Fibroblast of peridontal ligament (primary cell): ENCODE data around the gene EIF5B.

ENCODE experiments used
- DNase-seq: peaks from one replicate; pipeline ENCODE4 v3.0.0-alpha.2; 2010; ENCODE audit errors: extremely low read depth

The EIF5B gene

DNA sequence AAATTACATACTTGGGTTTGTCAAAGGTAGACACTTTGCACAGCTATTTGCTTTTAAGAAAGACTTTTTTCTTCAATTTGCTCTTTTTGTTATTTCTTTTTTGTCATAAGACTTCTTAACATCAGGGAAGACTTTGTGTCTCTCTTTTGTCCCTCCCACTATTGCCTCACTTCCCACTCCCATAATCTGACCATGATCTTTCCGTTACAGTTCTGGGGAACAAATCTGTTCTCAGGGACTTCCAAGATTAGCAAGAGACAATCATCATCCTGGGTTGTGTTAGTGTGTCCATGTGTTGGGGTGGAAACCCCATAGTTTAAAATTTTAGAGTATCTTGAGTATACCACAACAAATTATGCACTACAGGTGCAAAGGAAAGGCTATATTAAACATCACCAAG is 77.4 kb downstream of the EIF5B start:
- no peak for DNase-seq

GRCh38 chr2:99417396-99417795 is 80.2 kb downstream of the EIF5B start:
- no peak for DNase-seq

- no peak for DNase-seq
Measured at GRCh38 chr2:99420031-99420430, 82.8 kb downstream of the EIF5B start.

GRCh38 chr2:99420751-99421299 is 83.6 kb downstream of the EIF5B start:
- DNase-seq = peak; percentile 34

GRCh38 chr2:99421469-99421868 is 84.3 kb downstream of the EIF5B start:
- peak; percentile 52 for DNase-seq

DNA sequence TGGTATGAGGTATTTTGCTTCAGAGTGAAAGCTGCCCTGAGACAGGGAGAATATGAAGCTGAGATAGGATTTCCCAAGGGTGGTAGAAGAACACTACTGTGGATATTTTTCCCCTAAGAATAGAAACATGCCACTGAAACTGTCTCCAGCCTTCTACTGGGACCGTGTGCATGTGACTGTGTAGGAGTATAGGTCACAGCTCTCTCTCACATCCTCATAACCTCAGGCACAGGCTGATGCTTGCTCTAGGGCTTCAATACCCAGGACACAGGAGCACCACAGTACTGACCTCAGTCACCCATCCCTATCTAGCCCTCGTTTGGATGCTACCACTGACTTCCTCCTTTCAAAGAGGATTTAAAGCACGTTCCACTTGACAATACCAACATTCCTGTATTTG is 85.4 kb downstream of the EIF5B start:
- DNase-seq = no peak

GRCh38 chr2:99424371-99424770 is 87.2 kb downstream of the EIF5B start:
- no peak for DNase-seq

DNA sequence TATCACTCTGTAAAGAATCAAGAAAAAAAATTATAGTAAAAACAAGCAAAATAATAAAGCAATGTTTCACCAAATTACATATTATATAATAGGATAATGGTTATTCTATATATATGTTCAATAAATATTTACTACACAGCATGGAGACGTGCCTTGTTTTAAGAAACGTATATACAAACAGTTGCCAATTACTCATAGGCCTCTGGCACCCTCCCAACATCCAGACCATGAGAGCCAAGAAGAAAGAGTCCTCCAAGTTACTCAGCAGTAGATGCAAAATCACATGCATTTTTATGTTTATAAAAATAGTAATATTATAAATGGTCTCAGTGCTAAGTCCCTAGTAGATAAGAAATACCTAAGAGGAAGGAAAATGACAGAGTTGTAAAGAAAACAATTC is 87.8 kb downstream of the EIF5B start:
- DNase-seq = peak; percentile 87

DNA sequence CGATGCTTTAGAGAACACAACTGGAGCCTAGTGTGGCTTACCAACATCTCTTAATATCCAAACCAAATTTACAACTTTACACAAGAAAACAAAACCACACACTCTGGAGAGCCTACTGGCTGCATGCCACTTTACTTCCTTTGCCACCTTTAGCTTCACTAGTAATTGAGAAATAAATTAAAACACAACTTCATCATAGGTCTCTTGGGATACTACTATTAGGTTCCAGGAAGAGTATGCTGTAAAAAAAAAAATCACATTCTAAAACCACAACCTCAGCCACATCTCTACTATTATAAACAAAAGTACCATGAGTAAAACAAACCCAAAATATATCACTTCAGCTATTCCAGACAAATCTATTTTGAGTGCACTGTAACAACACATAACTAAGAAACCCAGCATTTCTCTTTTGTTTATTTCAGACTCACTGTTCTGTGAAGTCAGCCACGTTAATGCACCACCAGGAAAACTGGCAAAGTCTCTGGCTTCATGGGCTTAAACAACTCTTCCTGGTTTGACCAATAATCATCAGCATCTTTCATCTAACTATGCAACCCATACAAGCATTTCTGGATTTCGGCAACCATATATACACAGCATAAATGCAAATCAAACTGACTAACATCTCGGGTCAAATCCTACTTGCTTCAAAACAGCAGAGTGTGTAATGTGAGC is 93.6 kb downstream of the EIF5B start:
- peak; percentile 98 for DNase-seq

DNA sequence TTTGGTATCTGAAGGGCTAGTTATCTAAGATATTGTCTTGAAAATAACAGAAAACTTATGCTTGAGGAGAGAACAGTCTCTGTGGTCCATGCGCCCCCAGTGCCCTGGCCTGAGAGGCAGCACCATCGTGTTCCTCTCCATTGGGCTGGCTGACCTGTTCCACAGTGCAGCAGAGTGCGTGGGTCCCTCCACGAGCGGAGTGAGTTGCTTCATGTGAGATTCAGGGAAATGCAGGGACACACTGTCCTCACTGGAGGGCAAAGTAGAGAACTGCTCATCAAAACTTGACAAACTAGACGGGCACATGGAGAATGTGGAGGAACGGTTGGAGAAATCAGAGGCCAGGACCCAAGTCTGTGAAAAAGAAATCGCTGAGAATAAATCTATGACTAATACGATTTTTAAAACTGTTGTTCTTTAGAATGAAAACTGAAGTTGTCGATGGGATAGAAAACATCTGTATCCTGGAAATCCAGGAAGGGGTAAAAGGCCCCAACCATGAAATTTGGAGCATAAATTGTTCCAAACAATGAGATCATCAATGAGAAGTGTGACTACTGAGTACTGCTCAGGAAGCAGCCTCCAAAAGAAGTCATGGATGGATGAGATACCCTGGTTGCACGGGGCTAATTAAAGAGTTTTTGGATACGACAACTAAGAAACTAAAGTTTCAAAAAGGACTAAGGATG is 94.5 kb downstream of the EIF5B start:
- peak; percentile 38 for DNase-seq

- DNase-seq = no peak
Measured at GRCh38 chr2:99433340-99433739, 96.2 kb downstream of the EIF5B start.

DNA sequence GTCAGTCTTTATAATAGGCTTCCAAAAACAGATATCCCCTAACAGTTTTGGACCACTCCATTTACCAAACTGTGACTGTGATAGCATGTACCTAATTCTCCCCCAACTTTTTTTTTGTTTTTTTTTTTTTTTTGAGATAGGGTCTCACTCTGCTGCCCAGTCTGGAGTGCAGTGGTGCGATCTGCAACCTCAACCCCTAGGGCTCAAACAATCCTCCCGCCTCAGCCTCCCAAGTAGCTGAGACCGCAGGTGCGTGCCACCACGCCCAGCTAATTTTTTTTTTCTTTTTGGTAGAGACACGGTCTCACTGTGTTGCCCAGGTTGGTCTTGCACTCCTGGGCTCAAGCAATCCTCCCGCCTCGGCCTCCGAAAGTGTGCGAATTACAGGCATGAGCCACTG is 99.7 kb downstream of the EIF5B start:
- no peak for DNase-seq

- DNase-seq = no peak
Measured at GRCh38 chr2:99439971-99440505, 102.8 kb downstream of the EIF5B start.

DNA sequence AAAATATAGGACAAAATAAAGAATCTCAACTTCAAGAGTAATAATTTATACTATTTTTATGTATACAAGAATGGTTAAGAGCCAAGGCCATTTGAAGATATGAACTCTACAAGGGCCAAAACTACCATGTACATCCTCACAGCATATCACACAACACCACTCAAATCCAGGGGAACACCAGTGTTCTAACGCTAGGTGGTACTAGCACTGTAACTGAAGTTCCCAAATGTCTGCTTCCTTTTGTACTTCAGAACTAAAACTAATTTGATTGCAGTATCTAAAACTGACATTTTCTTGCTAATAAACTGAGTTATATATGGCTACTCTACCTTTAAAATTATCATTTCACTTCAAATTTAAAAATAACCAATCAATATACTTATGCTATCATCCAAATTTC is 105.6 kb downstream of the EIF5B start:
- peak; percentile 39 for DNase-seq

DNA sequence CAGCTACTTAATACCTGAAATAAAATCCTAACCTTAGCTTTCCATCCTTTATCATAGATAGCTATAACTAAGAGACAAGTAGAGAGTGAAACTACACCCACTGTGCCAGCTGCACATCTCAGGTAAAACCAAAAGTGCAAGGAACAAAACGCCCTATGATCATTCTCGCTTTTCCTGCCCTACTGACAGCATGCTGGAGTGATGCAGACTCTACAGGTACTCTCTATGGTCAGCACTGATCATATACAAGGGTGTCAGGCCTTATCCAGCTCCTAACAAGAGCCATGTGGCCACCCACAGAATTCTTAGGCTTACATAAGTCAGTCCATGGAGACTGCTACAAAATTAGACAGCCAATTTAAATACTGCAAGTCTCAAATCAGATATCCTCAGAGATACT is 107.0 kb downstream of the EIF5B start:
- peak; percentile 17 for DNase-seq

DNA sequence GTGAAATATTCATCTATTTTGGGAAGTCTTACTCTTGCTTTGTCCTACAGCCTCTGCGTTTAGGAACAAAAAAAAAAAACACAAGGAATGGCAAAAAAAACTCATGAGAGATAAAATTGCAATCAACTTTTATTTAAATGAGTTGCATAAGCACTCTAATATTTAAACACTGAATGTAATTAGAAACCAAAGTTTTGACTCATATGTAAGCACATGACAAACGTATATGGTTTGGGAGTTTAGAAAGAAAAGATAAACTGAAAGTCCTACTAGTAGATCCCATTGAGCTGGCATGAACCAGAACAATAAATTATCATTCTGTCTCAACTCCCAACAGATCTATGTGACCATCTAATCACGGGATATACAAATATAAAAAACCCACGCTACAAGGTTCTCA is 107.9 kb downstream of the EIF5B start:
- DNase-seq = peak; percentile 52

- DNase-seq = no peak
Measured at GRCh38 chr2:99448556-99448955, 111.4 kb downstream of the EIF5B start.

DNA sequence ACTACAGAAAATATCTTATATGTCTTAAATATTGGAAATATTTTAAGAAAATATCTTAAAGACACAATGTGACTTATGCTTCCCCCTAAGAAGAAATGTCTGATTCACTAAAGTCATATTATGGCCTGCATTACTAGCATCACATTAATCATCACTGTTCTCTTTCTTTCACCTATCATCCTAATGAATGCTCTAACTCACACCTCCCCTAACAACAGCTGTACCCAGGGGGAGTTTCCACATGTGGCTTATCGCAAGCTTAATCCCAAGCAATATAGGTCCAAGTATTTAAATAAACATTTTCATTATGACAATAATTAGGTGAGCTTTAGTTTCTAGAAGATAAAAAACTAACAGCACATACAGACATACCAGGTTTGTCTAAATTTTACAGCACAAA is 113.0 kb downstream of the EIF5B start:
- DNase-seq = no peak
